HepG2 (cell line): ENCODE measurements around the gene GSS. TPM values are rescaled to one million over a fixed set of nuclear protein-coding genes. Genes with fewer than 3 reads are reported as not detected.

Experiments used
- ARNT ChIP-seq: fragments of 450-650 bp; IDR thresholded peaks from 2 replicates; pipeline ENCODE4 v1.6.1; 2017
- HBP1 ChIP-seq: IDR thresholded peaks from 2 replicates; pipeline ENCODE4 v1.6.1; 2016; ENCODE audit warnings: low read depth, control low read depth
- HIVEP1 ChIP-seq: sonication (generic); formaldehyde crosslinking; IDR thresholded peaks from 2 replicates; pipeline ENCODE4 v1.4.0; 2020; ENCODE audit warnings: mild to moderate bottlenecking, missing genetic modification reagents
- ISL2 ChIP-seq: sonication (generic); formaldehyde crosslinking; IDR thresholded peaks from 2 replicates; pipeline ENCODE4 v1.5.0; 2020; ENCODE audit warnings: missing genetic modification reagents
- MAZ ChIP-seq, 2 experiments: sonication (generic) in 1 of 2; formaldehyde crosslinking in 1 of 2; IDR thresholded peaks; 2 replicates each; pipeline versions ENCODE4 v1.5.0 to v1.6.1; 2012 to 2020; ENCODE audit warnings: low read depth in 2 of 2, mild to moderate bottlenecking in 2 of 2, borderline replicate concordance in 1 of 2, improper control_type of control experiment in 1 of 2, low read length in 1 of 2, missing genetic modification reagents in 1 of 2, moderate library complexity in 1 of 2
- MXI1 ChIP-seq: IDR thresholded peaks from 3 replicates; pipeline ENCODE4 v1.6.1; 2012; ENCODE audit warnings: low read depth, low read length, inconsistent platforms, borderline replicate concordance
- POLR2AphosphoS5 ChIP-seq: IDR thresholded peaks from 2 replicates; pipeline ENCODE4 v1.6.1; 2012; ENCODE audit warnings: low read depth, low read length
- RAD51 ChIP-seq: fragments of 450-650 bp; IDR thresholded peaks from 2 replicates; pipeline ENCODE4 v1.6.1; 2016; ENCODE audit warnings: borderline replicate concordance
- RBM22 ChIP-seq: fragments of 200-400 bp; formaldehyde crosslinking; optimal IDR thresholded peaks from 2 replicates; pipeline ENCODE3; 2017; ENCODE audit warnings: mild to moderate bottlenecking, low read length, moderate library complexity
- SOX5 ChIP-seq: IDR thresholded peaks from 2 replicates; pipeline ENCODE4 v1.6.1; 2016; ENCODE audit warnings: borderline replicate concordance
- SPEN ChIP-seq: sonication (generic); formaldehyde crosslinking; IDR thresholded peaks from 2 replicates; pipeline ENCODE4 v1.5.1; 2020; ENCODE audit warnings: low read depth, mild to moderate bottlenecking, missing genetic modification reagents
- SRY ChIP-seq: sonication (generic); formaldehyde crosslinking; IDR thresholded peaks from 2 replicates; pipeline ENCODE4 v1.8.0; 2022; ENCODE audit warnings: mild to moderate bottlenecking, missing genetic modification reagents
- TFAP4 ChIP-seq: sonication (generic); IDR thresholded peaks from 2 replicates; pipeline ENCODE4 v1.6.1; 2016; ENCODE audit warnings: low read depth, borderline replicate concordance
- ZFP62 ChIP-seq: sonication (generic); formaldehyde crosslinking; IDR thresholded peaks from 2 replicates; pipeline ENCODE4 v1.4.0; 2020; ENCODE audit warnings: missing genetic modification reagents
- ZKSCAN5 ChIP-seq: sonication (generic); formaldehyde crosslinking; IDR thresholded peaks from 2 replicates; pipeline ENCODE4 v1.5.1; 2020; ENCODE audit warnings: mild to moderate bottlenecking, missing genetic modification reagents
- ZNF121 ChIP-seq: sonication (generic); formaldehyde crosslinking; IDR thresholded peaks from 2 replicates; pipeline ENCODE4 v1.5.0; 2020; ENCODE audit warnings: mild to moderate bottlenecking, missing genetic modification reagents
- ZNF253 ChIP-seq: sonication (generic); formaldehyde crosslinking; IDR thresholded peaks from 2 replicates; pipeline ENCODE4 v1.8.0; 2022; ENCODE audit warnings: mild to moderate bottlenecking, missing genetic modification reagents, borderline replicate concordance
- ZNF329 ChIP-seq: sonication (generic); formaldehyde crosslinking; IDR thresholded peaks from 2 replicates; pipeline ENCODE4 v1.9.0; 2021; ENCODE audit warnings: low read depth, mild to moderate bottlenecking, missing genetic modification reagents
- ZNF512B ChIP-seq: sonication (generic); formaldehyde crosslinking; IDR thresholded peaks from 2 replicates; pipeline ENCODE4 v1.5.1; 2020; ENCODE audit warnings: missing genetic modification reagents, mild to moderate bottlenecking, borderline replicate concordance
- ZNF550 ChIP-seq: sonication (generic); formaldehyde crosslinking; IDR thresholded peaks from 2 replicates; pipeline ENCODE4 v1.4.0; 2020; ENCODE audit warnings: mild to moderate bottlenecking, missing genetic modification reagents, borderline replicate concordance
- ZNF761 ChIP-seq: sonication (generic); formaldehyde crosslinking; conservative IDR thresholded peaks from 2 replicates; pipeline ENCODE4 v1.4.0; 2020; ENCODE audit warnings: mild to moderate bottlenecking, missing genetic modification reagents
- polyA plus RNA-seq, 8 experiments: library from polyadenylated mRNA; depleted of rRNA in 3 of 8; stranded (reverse) in 7 of 8; unstranded in 1 of 8; fragments of >200 nt; fragmentation: Illumina TruSeq in 4 of 8; extraction: Trizol in 4 of 8; gene quantifications; 2 replicates each; pipeline versions ENCODE4 v1.2.1 to v1.2.3, GENCODE V29; 2011 to 2016; ENCODE audit warnings: low read depth in 4 of 8, missing spikeins in 1 of 8, mixed read lengths in 1 of 8; ENCODE audit not compliant: insufficient read depth in 1 of 8
- total RNA-seq, 5 experiments: library from RNA; depleted of rRNA; stranded (reverse); fragments of >200 nt; fragmentation: Illumina TruSeq; extraction: Trizol; gene quantifications; 2 replicates each; pipeline ENCODE4 v1.2.3, GENCODE V29; 2016; ENCODE audit warnings: low read depth in 1 of 5
- TF ChIP-seq, protein P1 (sequence below): sonication (generic); formaldehyde crosslinking; IDR thresholded peaks from 2 replicates; pipeline ENCODE4 v1.5.0; 2020; ENCODE audit warnings: missing genetic modification reagents
- TF ChIP-seq, protein P2 (sequence below): sonication (generic); formaldehyde crosslinking; IDR thresholded peaks from 2 replicates; pipeline ENCODE4 v1.4.0; 2020; ENCODE audit warnings: missing genetic modification reagents, low read depth, mild to moderate bottlenecking, borderline replicate concordance

GSS gene
- total and polyA plus RNA-seq, 2 of the 13 experiments (the other 11 are each of a cell fraction or from before 2014, with no cell fraction given): 80.1 to 102 TPM

- TF ChIP-seq ZKSCAN5 (CRISPR knock-in tag): no peak
- peak; percentile 98 for TF ChIP-seq SRY (CRISPR knock-in tag)
- peak; percentile 96 for TF ChIP-seq HIVEP1 (CRISPR knock-in tag)
- peak; percentile 98 for TF ChIP-seq POLR2AphosphoS5
- no peak for TF ChIP-seq ZFP62
- TF ChIP-seq MAZ (IDR thresholded peaks at IDR 0.05; ENCODE audit: borderline replicate concordance, low read depth, low read length): peak; percentile 87; the same call in 1 of the 2 replicates
- TF ChIP-seq MAZ (CRISPR knock-in tag; IDR thresholded peaks at IDR 0.05; ENCODE audit: low read depth): peak; percentile 98
- TF ChIP-seq ZNF512B (CRISPR knock-in tag): no peak
- TF ChIP-seq MXI1: peak; percentile 87; the same call in 1 of the 3 replicates
- peak; percentile 64; the same call in 1 of the 2 replicates for TF ChIP-seq SOX5 (CRISPR knock-in tag)
- TF ChIP-seq ISL2 (CRISPR knock-in tag): peak; percentile 70
- peak; percentile 98 for TF ChIP-seq HBP1 (CRISPR knock-in tag)
- no peak for TF ChIP-seq RAD51
- no peak; the same call in 1 of the 2 replicates for TF ChIP-seq ZNF550 (CRISPR knock-in tag)
- no peak; the same call in 1 of the 2 replicates for TF ChIP-seq ZNF329 (CRISPR knock-in tag)
- TF ChIP-seq SPEN (CRISPR knock-in tag): peak; percentile 92
- TF ChIP-seq, protein P1, sequence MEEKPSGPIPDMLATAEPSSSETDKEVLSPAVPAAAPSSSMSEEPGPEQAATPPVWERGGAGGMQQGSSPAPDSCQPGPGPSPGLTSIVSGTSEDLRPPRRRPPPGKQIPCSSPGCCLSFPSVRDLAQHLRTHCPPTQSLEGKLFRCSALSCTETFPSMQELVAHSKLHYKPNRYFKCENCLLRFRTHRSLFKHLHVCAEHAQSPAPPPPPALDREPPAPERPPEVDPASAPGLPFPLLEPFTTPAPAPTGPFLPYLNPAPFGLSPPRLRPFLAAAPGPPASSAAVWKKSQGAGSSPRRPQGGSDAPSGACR (CRISPR knock-in tag): peak; percentile 100
- TF ChIP-seq ZNF761 (CRISPR knock-in tag): peak; percentile 99
- TF ChIP-seq ZNF253: peak; percentile 91; the same call in 1 of the 2 replicates
- peak; percentile 63 for TF ChIP-seq RBM22
- no peak for TF ChIP-seq ARNT
- TF ChIP-seq ZNF121: peak; percentile 97
- TF ChIP-seq TFAP4: peak; percentile 46; the same call in 1 of the 2 replicates
- TF ChIP-seq, protein P2, sequence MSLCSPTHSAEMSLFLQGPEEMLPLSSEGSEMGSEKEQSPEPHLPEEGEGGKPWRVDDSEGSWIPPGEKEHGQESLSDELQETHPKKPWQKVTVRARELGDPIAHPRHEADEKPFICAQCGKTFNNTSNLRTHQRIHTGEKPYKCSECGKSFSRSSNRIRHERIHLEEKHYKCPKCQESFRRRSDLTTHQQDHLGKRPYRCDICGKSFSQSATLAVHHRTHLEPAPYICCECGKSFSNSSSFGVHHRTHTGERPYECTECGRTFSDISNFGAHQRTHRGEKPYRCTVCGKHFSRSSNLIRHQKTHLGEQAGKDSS: peak; percentile 98
Measured at GRCh38 chr20:34955231-34956040, at the start of gene GSS, which contains the start of gene MYH7B (continued).
